ENCODE results near the gene ICAM5.
A peak's percentile ranks its signal among the peaks of the same experiment; 100 is the strongest.
"Not testable (repeated sequence)": the region's sequence is repeated elsewhere in the genome, so short reads cannot be mapped to it uniquely, and the experiment has no call there.

The ICAM5 gene, protein sequence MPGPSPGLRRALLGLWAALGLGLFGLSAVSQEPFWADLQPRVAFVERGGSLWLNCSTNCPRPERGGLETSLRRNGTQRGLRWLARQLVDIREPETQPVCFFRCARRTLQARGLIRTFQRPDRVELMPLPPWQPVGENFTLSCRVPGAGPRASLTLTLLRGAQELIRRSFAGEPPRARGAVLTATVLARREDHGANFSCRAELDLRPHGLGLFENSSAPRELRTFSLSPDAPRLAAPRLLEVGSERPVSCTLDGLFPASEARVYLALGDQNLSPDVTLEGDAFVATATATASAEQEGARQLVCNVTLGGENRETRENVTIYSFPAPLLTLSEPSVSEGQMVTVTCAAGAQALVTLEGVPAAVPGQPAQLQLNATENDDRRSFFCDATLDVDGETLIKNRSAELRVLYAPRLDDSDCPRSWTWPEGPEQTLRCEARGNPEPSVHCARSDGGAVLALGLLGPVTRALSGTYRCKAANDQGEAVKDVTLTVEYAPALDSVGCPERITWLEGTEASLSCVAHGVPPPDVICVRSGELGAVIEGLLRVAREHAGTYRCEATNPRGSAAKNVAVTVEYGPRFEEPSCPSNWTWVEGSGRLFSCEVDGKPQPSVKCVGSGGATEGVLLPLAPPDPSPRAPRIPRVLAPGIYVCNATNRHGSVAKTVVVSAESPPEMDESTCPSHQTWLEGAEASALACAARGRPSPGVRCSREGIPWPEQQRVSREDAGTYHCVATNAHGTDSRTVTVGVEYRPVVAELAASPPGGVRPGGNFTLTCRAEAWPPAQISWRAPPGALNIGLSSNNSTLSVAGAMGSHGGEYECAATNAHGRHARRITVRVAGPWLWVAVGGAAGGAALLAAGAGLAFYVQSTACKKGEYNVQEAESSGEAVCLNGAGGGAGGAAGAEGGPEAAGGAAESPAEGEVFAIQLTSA

DNA sequence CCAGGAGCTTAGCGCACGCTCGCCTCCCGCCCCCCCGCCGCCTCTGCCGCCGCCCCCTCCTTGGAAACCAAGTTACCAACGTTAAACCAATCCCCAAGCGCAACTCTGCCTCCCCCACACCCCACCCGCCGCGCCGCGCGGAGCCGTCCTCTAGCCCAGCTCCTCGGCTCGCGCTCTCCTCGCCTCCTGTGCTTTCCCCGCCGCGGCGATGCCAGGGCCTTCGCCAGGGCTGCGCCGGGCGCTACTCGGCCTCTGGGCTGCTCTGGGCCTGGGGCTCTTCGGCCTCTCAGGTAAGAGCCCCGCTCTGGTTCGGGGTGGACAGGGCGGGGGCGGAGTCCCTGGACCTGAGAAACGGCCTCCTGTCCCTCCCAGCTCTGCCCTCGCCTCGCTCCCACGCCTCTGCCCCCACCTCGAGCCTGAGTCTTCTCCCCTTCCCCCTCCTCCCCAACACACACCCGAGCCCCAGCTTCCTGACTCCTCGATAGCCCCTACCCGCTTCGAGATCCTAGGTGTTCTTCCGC is at the start of gene ICAM5:
Gene ICAM5 (plus strand): TSS at position 117 of the 521 bp plus-strand sequence. CDS start 92 bp downstream, at position 209.
- DNase-seq (ENCODE audit: low read depth), result no peak

DNA sequence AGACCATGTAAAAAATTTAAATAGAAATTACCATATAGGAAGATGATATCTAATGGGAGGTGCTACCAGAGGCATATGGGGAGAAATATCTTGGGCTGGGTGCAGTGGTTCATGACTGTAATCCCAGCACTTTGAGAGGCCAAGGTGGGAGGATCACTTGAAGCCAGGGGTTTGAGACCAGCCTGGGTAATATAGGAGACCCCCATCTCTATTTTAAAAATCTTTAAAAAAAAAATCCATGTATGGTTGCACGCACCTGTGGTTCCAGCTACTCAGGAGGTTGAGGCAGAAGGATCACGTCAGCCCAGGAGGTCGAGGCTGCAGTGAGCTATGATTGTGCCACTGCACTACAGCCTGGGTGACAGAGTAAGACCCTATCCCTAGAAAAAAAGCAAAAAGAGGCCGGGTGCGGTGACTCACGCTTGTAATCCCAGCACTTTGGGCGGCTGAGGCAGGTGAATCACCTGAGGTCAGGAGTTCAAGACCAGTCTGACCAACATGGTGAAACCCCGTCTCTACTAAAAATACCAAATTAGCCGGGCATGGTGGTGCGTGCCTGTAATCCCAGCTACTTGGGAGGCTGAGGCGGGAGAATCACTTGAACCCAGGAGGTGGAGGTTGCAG is 47.8 kb upstream of the ICAM5 start:
- not testable (repeated sequence) for DNase-seq (ENCODE audit: low read depth)

DNA sequence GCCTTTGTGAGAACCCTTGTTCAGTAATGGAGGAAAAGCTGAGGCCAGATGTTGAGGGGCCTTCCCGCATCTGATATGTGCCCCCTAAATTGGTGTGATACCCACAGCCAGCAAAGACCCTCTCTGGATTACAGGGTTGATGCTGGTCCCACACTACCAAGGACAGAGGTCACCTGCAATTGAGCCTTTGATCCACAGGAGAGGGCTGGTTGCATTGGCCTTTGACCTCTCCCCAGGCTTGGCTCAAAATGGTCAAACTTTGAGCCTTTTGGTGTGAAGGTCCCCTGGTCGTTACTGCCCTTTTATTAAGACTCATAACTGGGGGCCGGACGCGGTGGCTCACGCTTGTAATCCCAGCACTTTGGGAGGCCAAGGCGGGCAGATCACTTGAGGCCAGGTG is 46.1 kb upstream of the ICAM5 start:
- no peak for DNase-seq (ENCODE audit: low read depth)

DNA sequence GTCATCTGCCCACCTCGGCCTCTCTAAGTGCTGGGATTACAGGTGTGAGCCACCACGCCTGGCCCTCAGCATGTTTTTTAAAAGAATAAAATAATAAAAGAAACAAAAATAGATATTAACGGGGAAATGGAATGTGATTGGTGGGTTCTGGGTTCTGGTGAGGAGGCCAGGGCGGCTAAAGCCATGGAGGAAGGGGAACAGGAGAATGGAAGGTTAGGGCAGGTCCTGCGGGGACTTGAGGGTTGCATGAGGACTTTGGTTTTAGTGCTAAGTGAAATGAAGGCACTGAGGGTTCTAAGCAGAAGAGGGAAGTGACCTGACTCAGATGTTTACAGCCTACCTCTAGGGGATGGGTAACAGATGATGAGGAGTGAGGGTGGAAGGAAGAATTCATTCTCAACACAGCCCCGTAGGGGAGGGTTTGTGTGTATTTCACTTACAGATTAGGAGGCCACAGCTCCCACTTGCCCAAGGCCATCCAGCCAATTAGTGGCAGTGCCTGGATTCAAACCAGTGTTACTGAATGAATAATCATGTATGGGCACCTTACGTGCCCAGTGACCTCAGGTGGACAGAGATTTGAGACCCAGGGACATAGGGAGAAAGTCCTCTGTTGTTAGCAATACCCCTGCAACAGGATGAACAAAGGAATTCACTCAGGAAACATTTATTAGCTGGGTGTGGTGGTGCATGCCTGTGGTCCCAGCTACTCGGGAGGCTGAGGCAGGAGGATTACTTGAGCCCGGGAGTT is 44.4 kb upstream of the ICAM5 start:
- DNase-seq (ENCODE audit: low read depth), result no peak

DNA sequence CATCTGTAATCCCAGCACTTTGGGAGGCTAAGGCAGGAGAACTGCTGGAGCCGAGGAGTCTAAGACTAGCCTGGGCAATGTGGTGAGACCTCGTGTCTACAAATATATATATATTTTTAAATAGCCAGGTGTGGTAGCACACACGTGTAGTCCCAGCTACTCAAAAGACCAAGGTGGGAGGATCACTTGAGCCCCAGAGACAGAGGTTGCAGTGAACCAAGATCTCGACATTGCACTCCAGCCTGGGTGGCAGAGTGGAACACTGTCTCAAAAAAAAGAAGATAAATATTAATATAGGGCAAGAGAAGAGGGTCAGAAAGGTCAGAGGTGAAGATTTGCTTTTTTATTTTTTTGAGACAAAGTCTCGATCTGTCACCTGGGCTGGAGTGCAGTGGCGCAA is 43.2 kb upstream of the ICAM5 start:
- DNase-seq (ENCODE audit: low read depth), result no peak

DNA sequence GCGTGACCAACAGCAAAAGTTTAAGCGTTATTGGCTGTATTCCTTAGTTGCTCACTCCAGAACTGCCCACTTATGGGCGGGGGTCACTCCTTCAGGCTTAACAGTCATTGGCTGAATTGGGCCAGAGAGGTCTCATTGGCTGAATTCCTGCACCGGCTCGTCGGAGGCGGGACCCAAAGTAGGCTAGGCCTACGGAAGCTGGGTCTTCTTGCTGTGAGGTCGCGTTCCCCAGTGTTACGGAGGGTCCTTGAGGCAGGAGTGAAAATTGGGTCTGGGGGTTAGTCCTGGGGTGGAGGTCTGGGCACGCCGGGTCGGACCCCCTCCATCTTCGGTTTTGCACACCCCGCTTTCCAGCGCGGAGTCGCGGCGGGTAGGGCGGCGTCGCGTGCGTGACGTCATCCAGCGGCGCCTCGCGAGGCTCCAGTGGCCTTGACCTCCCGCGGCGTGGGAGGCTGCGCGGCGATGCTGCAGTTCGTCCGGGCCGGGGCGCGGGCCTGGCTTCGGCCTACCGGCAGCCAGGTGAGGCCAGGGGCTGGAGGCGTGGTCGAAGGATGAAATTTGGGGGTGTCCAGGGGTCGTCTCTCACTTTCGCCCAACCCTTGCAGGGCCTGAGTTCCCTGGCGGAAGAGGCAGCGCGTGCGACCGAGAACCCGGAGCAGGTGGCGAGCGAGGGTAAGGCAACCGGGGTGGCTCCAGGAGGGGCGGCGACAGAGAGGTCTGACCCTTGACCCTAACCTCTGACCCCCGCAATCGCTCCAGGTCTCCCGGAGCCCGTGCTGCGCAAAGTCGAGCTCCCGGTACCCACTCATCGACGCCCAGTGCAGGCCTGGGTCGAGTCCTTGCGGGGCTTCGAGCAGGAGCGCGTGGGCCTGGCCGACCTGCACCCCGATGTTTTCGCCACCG is 37.7 kb upstream of the ICAM5 start, which contains the start of gene MRPL4:
Gene MRPL4 (plus strand): TSS at position 423 of the 903 bp plus-strand sequence. CDS start 40 bp downstream, at position 463.
- DNase-seq (ENCODE audit: low read depth), result peak; percentile 90

DNA sequence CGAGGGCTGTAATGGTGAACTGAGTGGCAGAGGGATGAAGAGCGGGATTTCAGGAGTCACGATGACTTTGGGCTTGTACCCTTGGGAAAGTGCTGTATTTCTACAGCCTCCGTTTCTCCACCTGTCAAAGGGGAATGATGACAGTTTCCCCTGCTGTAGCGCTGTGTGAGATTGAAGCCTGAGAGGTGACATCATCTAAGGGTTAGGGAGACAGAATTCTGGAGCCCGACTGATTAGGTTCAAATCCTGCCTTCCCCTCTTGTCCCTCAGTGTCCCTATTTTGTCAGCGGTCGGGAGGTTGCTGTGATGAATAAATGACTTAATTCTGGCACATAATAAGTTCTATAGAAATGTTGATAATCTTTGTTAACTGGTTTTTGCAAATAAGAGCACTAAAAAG is 37.0 kb upstream of the ICAM5 start:
- no peak for DNase-seq (ENCODE audit: low read depth)

DNA sequence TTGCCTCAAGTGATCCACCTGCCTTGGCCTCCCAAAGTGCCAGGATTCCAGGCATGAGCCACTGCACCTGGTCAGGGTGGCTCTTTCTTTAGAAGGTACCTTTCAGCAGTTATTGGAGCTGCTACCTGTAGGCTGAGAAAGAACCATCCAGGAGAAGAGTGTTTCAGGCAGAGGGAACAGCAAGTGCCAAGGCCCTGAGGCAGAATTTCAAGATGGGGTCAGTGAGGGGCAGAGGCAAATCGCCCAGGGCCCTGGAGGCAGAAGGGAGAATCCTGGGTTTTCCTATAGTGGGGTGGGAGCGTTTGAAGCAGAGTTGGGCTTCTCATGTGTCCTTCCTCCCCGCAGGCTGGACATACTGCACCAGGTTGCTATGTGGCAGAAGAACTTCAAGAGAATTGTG is 35.5 kb upstream of the ICAM5 start:
- DNase-seq (ENCODE audit: low read depth), result no peak

DNA sequence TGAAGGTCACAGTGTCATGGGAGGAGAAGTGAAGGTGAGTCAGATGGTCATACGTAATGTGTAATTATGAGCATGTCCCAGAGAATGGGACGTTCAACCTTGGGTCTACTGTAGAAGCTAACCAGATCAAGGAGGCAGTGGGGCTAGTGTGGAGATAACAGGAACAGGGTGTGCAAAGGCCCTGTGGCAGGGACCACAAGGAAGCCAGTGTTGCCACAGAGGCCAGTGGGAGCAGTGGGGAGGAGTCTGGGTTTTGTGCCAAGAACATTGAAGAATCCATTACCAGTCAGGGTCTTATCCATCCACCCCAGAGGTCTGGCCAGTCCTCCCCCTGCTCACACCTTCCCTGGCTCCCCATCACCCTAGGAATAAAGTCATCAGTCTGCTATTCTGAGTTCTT is 34.4 kb upstream of the ICAM5 start:
- DNase-seq (ENCODE audit: low read depth), result no peak

DNA sequence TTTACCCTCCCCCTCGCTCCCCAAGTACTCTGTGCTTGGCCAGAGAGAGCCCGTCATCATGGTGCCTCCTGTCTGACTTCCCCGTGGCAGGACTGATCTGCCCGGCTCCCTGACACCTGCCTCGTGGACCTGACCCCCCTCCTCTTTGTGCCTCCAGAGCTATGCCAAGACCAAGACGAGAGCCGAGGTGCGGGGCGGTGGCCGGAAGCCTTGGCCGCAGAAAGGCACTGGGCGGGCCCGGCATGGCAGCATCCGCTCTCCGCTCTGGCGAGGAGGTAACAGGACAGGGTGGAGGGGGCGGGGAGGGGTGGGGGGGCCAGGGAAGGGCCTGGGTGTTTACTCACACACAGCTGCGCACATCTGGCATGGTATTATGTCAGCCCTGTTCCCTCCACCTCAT is 33.2 kb upstream of the ICAM5 start:
- DNase-seq (ENCODE audit: low read depth), result no peak

DNA sequence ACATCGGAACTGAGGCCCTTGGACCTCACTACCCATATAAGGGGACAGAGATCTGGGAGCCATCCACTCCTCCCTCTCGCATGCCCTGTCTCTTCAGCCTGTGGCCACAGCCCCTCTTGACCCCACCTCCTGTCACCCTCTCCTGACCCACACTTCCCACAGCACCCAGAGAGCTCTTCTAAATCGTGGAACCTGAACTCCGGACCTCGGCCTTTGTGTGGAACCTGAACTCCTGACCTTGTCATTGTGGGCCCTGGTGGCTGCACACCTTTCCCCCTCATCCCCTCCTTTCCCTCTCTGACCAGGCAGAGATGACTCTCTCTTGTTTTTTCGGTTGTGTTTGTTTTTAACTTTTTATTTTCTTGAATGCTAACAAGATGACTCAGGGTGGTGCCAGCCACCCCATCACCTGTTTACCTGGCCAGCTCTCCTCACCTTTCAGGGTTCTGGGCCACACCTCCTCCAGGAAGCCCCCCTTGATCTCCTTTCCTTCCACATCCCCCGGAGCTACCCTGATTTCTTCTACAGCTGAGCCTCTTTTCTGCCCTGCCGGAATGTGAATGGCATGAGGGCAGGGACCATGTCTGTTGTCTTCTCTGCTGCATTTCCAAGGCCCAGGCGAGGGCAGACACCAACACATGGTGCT is 32.7 kb upstream of the ICAM5 start:
- DNase-seq (ENCODE audit: low read depth), result no peak

DNA sequence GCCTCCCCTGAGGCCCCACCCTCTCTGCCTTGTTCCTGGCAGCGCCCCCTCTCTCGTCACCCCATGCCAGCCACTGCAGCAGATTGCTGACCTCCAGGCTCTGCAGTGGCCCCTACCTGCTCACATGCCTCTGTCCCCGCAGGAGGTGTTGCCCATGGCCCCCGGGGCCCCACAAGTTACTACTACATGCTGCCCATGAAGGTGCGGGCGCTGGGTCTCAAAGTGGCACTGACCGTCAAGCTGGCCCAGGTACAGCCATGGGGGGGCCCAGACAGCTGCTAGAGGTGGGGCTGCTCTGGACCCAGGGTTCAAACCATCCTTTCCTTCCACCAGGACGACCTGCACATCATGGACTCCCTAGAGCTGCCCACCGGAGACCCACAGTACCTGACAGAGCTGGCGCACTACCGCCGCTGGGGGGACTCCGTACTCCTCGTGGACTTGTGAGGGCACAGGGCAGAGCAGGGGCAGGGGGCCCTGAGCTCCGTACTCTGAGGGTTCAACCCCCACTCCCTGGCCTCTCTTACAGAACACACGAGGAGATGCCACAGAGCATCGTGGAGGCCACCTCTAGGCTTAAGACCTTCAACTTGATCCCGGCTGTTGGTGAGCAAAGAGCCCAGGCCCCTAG is 31.6 kb upstream of the ICAM5 start:
- no peak for DNase-seq (ENCODE audit: low read depth)

DNA sequence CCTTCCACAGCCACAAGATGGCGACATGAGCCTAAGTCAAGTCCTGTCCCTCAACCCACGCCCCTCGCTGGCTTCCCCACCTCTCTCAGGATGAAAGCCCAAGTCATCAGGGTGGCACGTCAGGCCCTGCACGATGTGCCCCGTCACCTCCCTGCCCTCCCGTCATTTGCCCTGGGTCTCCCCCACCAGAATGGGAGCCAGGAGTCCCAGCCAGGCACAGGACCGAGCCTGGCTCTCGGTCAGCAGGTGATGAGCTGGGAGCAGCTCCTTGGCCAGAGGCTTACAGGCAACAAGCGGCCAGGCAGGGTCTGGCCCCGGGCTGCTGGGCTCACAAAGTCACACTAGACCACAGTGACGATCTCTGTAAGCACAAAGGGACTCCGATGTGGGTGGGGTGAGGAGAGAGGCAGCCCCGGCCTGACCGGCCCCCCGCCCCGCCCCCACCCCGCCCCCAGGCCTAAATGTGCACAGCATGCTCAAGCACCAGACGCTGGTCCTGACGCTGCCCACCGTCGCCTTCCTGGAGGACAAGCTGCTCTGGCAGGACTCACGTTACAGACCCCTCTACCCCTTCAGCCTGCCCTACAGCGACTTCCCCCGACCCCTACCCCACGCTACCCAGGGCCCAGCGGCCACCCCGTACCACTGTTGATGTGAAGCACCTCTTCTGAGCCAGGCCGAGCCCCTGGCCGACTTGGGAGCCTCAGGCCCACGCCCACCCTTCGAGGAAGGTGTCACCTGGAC is 30.4 kb upstream of the ICAM5 start:
- peak; percentile 90 for DNase-seq (ENCODE audit: low read depth)

DNA sequence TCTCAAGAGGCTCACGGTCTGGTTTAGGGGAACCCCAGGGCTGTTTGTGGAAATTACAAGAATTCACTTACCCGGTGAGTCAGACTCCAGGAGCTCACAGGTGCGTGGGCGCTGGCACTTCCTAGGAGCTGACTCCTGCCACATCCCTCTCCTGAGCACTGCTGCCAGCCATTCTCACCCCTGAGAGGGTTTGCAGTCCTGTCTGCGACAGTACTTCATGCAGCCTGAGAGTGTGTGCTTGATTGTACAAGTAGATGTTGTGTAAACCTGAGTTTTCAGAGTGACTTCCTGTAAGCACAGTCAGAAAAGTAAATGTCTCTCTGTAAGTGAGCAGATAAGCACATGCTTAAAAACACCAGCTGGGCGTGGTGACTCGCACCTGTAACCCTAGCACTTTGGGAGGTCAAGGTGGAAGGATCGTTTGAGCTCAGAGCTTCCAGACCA is 29.6 kb upstream of the ICAM5 start:
- peak; percentile 68 for DNase-seq (ENCODE audit: low read depth)

DNA sequence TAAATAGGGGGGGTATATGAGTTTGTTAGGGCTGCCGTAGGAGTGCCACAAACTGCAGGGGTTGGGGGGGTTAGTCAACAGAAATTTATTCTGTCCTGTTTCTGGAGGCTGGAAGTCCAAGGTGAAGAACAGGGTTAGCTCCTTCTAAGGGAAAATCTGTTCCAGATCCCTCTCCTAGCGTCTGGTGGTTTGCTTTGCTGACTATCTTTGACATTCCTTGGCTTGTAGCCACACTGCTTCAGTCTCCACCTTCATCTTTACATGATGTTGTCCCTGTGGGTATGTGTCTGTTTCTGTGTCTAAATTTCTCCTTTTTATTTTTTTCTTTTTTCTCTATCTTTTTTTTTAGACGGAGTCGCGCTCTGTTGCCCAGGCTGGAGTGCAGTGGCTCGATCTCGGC is 27.0 kb upstream of the ICAM5 start:
- DNase-seq (ENCODE audit: low read depth), result no peak

DNA sequence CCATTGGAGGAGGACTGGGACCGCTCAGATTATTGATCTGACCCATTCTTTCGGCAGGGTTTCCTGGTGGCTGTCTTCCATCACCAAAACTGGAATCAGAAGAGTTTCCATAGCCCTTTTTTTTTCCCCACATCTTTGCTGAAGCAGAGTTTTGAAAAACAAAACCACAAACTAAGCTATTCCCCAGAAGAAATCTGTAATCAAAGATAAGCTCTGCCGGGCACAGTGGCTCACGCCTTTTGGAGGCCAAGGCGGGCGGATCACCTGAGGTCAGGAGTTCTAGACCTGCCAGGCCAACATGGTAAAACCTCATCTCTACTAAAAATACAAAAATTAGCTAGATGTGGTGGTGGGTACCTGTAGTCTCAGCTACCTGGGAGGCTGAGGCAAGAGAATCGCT is 23.0 kb upstream of the ICAM5 start:
- no peak for DNase-seq (ENCODE audit: low read depth)

DNA sequence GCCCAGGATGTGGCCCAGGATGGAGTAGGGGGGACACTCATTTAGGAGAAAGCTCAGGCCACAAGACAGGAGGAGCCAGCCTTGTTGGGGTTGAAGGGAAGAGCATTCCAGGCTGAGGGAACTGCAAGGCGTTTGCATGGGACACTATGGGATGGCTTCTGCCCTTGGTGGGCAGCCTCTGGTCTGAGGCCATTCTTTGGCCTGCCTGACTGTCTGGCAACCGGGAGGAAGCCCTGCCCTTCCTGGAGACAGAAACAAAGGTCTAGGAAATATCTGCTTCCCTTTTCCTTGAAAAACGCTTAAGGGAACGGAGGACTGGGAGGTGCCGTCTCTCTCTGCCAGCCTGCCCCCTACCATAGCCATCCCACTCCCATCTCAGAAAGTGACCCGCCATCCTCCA is 21.7 kb upstream of the ICAM5 start:
- DNase-seq (ENCODE audit: low read depth), result no peak

DNA sequence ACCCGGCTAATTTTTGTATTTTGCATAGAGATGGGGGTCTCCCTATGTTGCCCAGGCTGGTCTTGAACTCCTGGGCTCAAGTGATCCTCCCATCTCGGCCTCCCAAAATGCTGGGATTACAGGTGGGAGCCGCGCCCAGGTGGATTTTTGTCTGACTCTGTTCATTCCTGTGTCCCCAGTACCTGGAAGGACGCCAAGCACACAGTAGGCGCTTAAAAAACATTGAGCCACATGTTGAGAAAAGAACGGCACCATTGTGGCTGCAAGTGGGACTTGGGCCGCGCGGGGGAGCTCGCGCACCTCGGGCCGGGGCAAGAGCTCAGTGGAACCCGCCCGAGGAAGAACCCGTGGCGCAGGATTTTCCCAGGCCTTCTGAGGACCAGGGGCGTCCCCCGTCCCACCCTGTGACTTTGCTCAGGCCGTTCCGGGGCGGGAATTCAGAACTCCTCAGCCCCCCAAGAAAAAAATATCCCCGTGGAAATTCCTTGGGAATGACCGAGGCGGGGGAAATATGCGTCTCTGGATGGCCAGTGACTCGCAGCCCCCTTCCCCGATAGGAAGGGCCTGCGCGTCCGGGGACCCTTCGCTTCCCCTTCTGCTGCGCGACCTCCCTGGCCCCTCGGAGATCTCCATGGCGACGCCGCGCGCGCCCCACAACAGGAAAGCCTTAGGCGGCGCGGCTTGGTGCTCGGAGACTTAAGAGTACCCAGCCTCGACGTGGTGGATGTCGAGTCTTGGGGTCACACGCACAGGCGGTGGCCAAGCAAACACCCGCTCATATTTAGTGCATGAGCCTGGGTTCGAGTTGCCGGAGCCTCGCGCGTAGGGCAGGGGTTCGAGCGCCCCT is 20.2 kb upstream of the ICAM5 start:
- peak; percentile 86 for DNase-seq (ENCODE audit: low read depth)
